ENCODE measurements around the gene SLC9A8. TPM values are rescaled to one million over a fixed set of nuclear protein-coding genes. Genes with fewer than 3 reads are reported as not detected.

The SLC9A8 gene
- total RNA-seq, 1 donor from 2014 or later, result 10.5 TPM

DNA sequence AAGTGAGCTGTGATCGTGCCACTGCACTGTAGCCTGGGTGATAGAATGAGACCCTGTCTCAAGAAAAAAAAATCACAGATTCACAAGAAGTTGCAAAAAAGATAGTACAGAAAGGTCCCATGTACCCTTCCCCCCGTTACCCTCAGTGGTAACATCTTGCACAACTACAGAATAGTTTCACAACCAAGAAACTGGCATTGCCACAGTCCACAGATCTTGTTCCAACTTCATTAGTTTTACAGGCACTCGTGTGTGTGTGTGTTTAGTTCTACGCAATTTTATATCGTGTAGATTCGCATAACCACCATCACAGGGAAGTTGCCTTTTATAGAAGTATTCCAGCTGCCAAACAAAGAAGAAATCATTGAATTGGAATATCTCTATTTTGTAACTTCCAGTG lies 83.6 kb downstream of the SLC9A8 start:
- DNase-seq (ENCODE audit: low spot score), result no peak
- no peak overlapping the region for H3K27ac Mint-ChIP-seq (ENCODE audit: unreplicated experiment)
- no peaks in the 10 kb centered on the region for H3K36me3 Mint-ChIP-seq (ENCODE audit: low read depth, unreplicated experiment)
- peaks cover 5% of the 10 kb centered on the region for H3K4me1 Mint-ChIP-seq (ENCODE audit: unreplicated experiment)
- TF ChIP-seq, protein P1, sequence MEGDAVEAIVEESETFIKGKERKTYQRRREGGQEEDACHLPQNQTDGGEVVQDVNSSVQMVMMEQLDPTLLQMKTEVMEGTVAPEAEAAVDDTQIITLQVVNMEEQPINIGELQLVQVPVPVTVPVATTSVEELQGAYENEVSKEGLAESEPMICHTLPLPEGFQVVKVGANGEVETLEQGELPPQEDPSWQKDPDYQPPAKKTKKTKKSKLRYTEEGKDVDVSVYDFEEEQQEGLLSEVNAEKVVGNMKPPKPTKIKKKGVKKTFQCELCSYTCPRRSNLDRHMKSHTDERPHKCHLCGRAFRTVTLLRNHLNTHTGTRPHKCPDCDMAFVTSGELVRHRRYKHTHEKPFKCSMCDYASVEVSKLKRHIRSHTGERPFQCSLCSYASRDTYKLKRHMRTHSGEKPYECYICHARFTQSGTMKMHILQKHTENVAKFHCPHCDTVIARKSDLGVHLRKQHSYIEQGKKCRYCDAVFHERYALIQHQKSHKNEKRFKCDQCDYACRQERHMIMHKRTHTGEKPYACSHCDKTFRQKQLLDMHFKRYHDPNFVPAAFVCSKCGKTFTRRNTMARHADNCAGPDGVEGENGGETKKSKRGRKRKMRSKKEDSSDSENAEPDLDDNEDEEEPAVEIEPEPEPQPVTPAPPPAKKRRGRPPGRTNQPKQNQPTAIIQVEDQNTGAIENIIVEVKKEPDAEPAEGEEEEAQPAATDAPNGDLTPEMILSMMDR (IDR thresholded peaks at IDR 0.05; ENCODE audit: unreplicated experiment), result no peak
- H3K9me3 Mint-ChIP-seq (ENCODE audit: unreplicated experiment), result no peaks in the 10 kb centered on the region
- H3K27me3 Mint-ChIP-seq (ENCODE audit: unreplicated experiment), result peaks cover 6% of the 10 kb centered on the region
- H3K4me3 Mint-ChIP-seq (ENCODE audit: unreplicated experiment), result no peak overlapping the region

DNA sequence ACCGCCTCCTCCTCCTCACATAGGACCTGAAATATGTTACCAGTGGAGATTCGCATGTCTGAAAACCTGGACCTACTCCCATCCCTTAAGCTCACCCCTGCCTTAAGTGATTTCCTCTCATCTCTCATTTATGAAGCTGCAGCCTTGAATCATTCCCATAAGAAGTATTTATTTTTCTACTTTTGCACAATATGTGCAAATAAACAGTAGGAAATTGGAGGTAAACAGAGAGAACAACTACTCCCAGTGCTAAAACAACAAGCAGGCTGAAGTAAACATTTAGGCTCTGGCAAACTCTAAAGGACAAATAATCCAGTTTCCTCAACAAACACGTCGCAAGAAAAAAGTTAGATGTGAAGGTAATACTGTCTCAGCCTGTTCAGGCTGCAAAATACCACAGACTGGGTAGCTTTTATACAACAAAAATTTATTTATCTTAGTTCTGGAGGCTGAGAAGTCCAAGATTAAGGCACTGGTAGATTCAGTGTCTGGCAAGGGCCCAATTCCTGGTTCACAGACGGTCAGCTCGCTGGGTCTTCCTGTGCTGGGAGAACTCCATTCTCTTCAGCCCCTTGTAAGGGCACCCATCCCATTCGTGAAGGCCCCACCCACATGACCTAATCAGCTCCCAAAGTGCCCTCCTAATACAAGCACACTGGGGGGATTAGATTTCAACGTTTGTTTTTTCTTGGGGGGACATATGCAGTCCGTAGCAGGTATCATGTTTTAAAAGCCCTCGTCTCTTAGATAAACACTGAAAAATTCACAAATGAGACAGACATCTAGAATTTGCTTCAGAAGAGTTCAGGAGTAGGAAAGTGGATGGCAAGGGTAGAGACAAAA lies 87.1 kb downstream of the SLC9A8 start:
- Mint-ChIP-seq H3K4me1 (ENCODE audit: unreplicated experiment) (no peaks in the 10 kb centered on the region), H3K27me3 (ENCODE audit: unreplicated experiment) (peaks cover 2% of the 10 kb centered on the region), H3K4me3 (ENCODE audit: unreplicated experiment) (no peak overlapping the region), H3K9me3 (ENCODE audit: unreplicated experiment) (no peaks in the 10 kb centered on the region), H3K36me3 (ENCODE audit: low read depth, unreplicated experiment) (no peaks in the 10 kb centered on the region), H3K27ac (ENCODE audit: unreplicated experiment) (no peak overlapping the region)
- DNase-seq (ENCODE audit: low spot score), result no peak
- TF ChIP-seq, protein P1 (IDR thresholded peaks at IDR 0.05; ENCODE audit: unreplicated experiment), result no peak

DNA sequence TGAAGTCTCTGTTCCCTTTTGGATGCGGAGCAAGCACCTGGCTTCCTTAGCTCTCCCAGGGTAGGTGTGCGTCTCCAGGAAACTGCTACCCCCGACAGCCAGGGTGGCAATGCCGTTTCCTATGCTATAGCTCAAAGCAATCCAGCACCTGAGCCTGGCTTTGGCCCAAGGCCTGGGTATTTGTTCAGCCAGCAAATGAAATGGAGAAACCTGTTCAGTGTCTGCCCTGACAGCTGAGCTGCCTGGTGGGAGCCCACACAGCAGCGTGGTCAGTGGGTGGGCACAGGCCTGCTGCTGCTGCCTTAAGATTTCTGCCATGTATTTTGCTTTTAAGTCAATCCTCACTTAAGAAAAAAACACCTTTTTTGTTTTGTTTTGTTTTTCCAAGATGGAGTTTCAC lies 89.0 kb downstream of the SLC9A8 start:
- Mint-ChIP-seq H3K27me3 (ENCODE audit: unreplicated experiment) (peaks cover 3% of the 10 kb centered on the region), H3K9me3 (ENCODE audit: unreplicated experiment) (no peaks in the 10 kb centered on the region), H3K4me3 (ENCODE audit: unreplicated experiment) (no peak overlapping the region), H3K27ac (ENCODE audit: unreplicated experiment) (no peak overlapping the region), H3K36me3 (ENCODE audit: low read depth, unreplicated experiment) (peaks cover 12% of the 10 kb centered on the region), H3K4me1 (ENCODE audit: unreplicated experiment) (no peaks in the 10 kb centered on the region)
- DNase-seq (ENCODE audit: low spot score), result no peak
- TF ChIP-seq, protein P1 (IDR thresholded peaks at IDR 0.05; ENCODE audit: unreplicated experiment), result no peak

DNA sequence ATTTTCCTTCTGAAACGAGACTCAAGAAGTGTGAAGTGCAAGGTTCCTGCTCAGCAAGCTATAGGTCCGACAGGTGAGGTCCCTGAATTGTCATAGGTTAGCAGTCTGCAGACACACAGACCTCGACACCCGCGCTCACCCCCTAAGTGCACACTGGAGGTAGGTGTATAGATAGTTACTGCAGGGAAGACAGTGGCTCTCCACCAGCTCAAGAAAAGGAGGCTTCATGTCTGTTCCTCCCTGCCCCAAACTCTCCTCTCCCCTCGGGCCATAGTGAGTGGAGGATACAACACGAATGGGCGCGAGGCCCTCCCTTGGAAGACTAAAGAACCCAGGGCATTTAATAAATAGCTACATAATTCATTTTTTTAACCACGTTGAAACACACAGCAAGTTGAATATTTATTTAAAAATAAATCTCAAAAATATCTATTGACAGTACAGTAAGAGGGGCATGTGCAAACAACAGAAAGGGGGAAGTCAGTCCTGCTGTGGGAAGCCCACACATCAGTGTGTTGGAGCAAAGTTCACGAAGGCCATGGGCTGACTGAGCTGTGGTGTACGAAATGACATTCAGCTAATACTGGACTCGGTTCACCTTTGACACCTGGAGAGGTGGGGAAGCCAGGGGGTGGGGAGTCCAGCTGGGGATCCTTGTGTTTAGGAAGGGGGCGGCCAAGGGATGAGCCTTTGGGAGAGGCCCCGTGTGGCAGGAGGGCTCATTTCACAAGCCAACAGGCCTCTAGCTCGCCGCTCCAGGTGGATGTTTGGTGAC lies 92.0 kb downstream of the SLC9A8 start:
- H3K36me3 Mint-ChIP-seq (ENCODE audit: low read depth, unreplicated experiment), result peaks cover 18% of the 10 kb centered on the region
- DNase-seq (ENCODE audit: low spot score), result no peak

More for the DNA sequence above, 92.0 kb downstream of the SLC9A8 start:
- Mint-ChIP-seq H3K9me3 (ENCODE audit: unreplicated experiment) (no peaks in the 10 kb centered on the region), H3K27me3 (ENCODE audit: unreplicated experiment) (peaks cover 3% of the 10 kb centered on the region), H3K4me1 (ENCODE audit: unreplicated experiment) (no peaks in the 10 kb centered on the region), H3K27ac (ENCODE audit: unreplicated experiment) (peak overlapping the region; percentile 64), H3K4me3 (ENCODE audit: unreplicated experiment) (no peak overlapping the region)
- TF ChIP-seq, protein P1 (IDR thresholded peaks at IDR 0.05; ENCODE audit: unreplicated experiment), result no peak
